A673 (cell line): ENCODE results near the gene OSBPL3. TPM values are rescaled to one million over a fixed set of nuclear protein-coding genes. Genes with fewer than 3 reads are reported as not detected.

Experiments used
- BruUV-seq: library from RNA; stranded (reverse); fragments of 400-500 nt; replicated peaks from 2 replicates; lab custom pipeline; 2021; lab: Mats Ljungman, UMichigan
- CTCF ChIA-PET: fragments of 300-600 bp; sonication (Branson Sonifier 250); formaldehyde crosslinking; loops from one replicate; lab custom pipeline; 2022; ENCODE audit warnings: antibody characterized with exemption; lab: Charles Lee
- POLR2A ChIA-PET: fragments of 300-600 bp; sonication (Branson Sonifier 250); formaldehyde crosslinking; loops from one replicate; lab custom pipeline; 2022; ENCODE audit warnings: antibody characterized with exemption; ENCODE audit not compliant: low non-redundant PET; lab: Charles Lee
- DNase-seq: peaks from one replicate; pipeline ENCODE4 v3.0.0-alpha.2; 2015; ENCODE audit warnings: low spot score
- H3K27ac ChIP-seq: fragments of 200-600 bp; sonication (generic); 2 replicates; pipeline ENCODE4 v1.5.1; 2016; ENCODE audit warnings: mixed run types, low read depth, mild to moderate bottlenecking, mixed read lengths, antibody characterized with exemption, low read length; ENCODE audit not compliant: poor library complexity, severe bottlenecking
- H3K27me3 ChIP-seq: fragments of 200-600 bp; sonication (generic); replicated peaks from 2 replicates; pipeline ENCODE4 v1.6.1; 2017; ENCODE audit warnings: mixed run types, low read depth, mild to moderate bottlenecking, mixed read lengths, antibody characterized with exemption, low read length; ENCODE audit not compliant: insufficient read depth, poor library complexity
- H3K36me3 ChIP-seq: fragments of 200-600 bp; sonication (generic); 2 replicates; pipeline ENCODE4 v1.6.1; 2016; ENCODE audit warnings: mixed run types, mild to moderate bottlenecking, mixed read lengths, antibody characterized with exemption, low read length; ENCODE audit not compliant: insufficient read depth, poor library complexity, severe bottlenecking
- H3K4me1 ChIP-seq: fragments of 200-600 bp; sonication (generic); 2 replicates; pipeline ENCODE4 v1.6.1; 2017; ENCODE audit warnings: mixed run types, mild to moderate bottlenecking, mixed read lengths, antibody characterized with exemption, low read length; ENCODE audit not compliant: insufficient read depth, poor library complexity, severe bottlenecking
- H3K4me3 ChIP-seq: fragments of 200-600 bp; sonication (generic); 2 replicates; pipeline ENCODE4 v1.5.1; 2016; ENCODE audit warnings: low read depth, mixed run types, mild to moderate bottlenecking, mixed read lengths, low read length; ENCODE audit not compliant: poor library complexity, severe bottlenecking
- H3K9me3 ChIP-seq: fragments of 200-600 bp; sonication (generic); 2 replicates; pipeline ENCODE4 v1.6.1; 2016; ENCODE audit warnings: mixed run types, low read depth, mild to moderate bottlenecking, mixed read lengths, antibody characterized with exemption, low read length; ENCODE audit not compliant: poor library complexity, severe bottlenecking
- EZH2 ChIP-seq: fragments of 200-600 bp; sonication (generic); IDR thresholded peaks from 2 replicates; pipeline ENCODE4 v1.6.1; 2017; ENCODE audit warnings: borderline replicate concordance, low read depth, mild to moderate bottlenecking, mixed read lengths, antibody characterized with exemption, low read length; ENCODE audit not compliant: poor library complexity, severe bottlenecking
- intact Hi-C: fragments of 100-400 bp; cut with micrococcal nuclease; formaldehyde crosslinking; loops from one replicate; pipeline ENCODE4 v1.10.0; 2022; ENCODE audit not compliant: unreplicated experiment
- total RNA-seq: library from RNA; stranded (reverse); gene quantifications from 2 replicates; pipeline ENCODE4 v1.2.3, GENCODE V29; 2021
- TF ChIP-seq, protein P1 (sequence below): fragments of 300-800, 200-600 bp; sonication (generic); conservative IDR thresholded peaks from 2 replicates; pipeline ENCODE4 v1.5.1; 2017; ENCODE audit warnings: low read depth, mild to moderate bottlenecking, antibody characterized with exemption, low read length, moderate library complexity, mixed read lengths

Gene OSBPL3
- total RNA-seq, 1 experiment from 2014 or later: 21.4 TPM

DNA sequence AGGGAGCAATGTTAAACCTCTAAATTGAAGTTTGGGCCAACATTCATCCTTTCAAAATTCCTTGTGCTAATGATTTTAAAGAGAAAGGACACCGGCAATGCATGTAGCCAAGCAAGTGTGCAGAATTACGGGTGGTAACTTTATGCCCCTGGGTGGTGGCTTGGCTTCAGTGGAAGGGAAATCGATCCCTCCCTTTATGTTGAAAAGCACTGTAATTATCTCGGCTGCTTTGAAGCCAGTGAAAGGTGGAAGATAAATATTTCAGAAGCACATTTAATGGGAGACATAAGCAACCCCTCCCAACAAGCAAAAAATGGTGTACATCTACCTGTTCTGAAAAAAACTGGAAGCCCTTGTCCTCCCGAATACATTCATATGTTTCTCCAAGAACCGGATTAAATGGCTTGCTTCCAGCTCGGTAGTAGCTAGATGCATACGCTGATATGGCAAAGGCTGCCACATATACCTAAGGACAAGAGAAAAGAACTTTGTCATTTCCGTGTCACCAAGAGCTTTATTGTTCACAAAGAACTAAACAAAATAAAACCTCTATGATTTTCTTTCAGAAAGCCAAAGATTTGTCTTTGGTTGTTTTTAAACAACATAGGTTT lies 149.4 kb downstream of the OSBPL3 start:
- CTCF ChIA-PET: no interaction called here
- BruUV-seq: no TSS peak
- H3K27ac ChIP-seq: no peak overlapping the region
- POLR2A ChIA-PET: no interaction called here
- H3K27me3 ChIP-seq: no peaks in the 10 kb centered on the region
- no peaks in the 10 kb centered on the region for H3K36me3 ChIP-seq
- H3K4me3 ChIP-seq: no peak overlapping the region
- DNase-seq: no peak
- intact Hi-C loops: no loop called here
- no peaks in the 10 kb centered on the region for H3K4me1 ChIP-seq
- TF ChIP-seq EZH2: no peak
- TF ChIP-seq, protein P1, sequence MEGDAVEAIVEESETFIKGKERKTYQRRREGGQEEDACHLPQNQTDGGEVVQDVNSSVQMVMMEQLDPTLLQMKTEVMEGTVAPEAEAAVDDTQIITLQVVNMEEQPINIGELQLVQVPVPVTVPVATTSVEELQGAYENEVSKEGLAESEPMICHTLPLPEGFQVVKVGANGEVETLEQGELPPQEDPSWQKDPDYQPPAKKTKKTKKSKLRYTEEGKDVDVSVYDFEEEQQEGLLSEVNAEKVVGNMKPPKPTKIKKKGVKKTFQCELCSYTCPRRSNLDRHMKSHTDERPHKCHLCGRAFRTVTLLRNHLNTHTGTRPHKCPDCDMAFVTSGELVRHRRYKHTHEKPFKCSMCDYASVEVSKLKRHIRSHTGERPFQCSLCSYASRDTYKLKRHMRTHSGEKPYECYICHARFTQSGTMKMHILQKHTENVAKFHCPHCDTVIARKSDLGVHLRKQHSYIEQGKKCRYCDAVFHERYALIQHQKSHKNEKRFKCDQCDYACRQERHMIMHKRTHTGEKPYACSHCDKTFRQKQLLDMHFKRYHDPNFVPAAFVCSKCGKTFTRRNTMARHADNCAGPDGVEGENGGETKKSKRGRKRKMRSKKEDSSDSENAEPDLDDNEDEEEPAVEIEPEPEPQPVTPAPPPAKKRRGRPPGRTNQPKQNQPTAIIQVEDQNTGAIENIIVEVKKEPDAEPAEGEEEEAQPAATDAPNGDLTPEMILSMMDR: no peak
- H3K9me3 ChIP-seq: no peaks in the 10 kb centered on the region

GRCh38 chr7:24829787-24830186 lies 150.2 kb downstream of the OSBPL3 start:
- no peak for TF ChIP-seq EZH2
- TF ChIP-seq, protein P1: no peak
- no TSS peak for BruUV-seq
- Histone ChIP-seq H3K36me3 (no peaks in the 10 kb centered on the region), H3K9me3 (no peaks in the 10 kb centered on the region), H3K4me1 (no peaks in the 10 kb centered on the region), H3K27ac (no peak overlapping the region), H3K4me3 (no peak overlapping the region), H3K27me3 (no peaks in the 10 kb centered on the region)
- POLR2A ChIA-PET: no interaction called here
- CTCF ChIA-PET: no interaction called here
- intact Hi-C loops: no loop called here
- no peak for DNase-seq

DNA sequence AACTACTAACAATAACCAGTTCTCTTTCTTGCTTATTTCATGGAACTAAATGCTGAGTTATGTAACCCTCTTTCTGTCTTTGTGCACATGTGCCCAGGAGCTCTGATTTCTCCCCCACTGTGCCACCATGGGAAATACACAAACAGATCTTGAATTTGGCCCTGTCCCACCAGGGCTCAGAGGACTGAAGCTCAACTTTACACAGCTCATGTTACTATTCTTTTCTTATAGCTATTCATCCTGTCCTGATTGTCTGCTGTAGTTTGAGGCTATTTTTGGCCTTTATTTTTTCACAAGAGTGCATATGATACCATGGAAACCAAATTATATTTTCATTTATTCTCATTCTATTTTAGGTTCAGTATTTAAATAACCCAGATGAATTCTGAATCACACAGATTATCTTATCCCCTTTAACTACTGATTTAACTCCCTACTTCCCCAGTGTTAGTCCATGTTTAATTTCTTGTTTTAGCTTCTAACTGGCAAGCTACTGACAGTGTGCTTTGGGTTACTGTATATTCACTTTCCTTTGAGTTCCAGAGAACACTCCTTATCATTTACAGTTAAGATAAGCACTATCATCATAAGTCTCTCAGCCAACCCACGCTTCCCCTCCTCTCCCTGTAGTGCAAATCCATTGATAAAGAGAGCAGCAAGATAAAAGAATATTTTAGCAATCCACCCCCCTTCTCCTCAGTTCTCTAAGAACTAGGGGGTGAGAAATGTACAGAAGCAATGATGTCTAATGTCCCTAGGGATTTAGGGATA lies 150.9 kb downstream of the OSBPL3 start:
- TF ChIP-seq, protein P1: no peak
- TF ChIP-seq EZH2: no peak
- BruUV-seq: no TSS peak
- H3K4me3 ChIP-seq: no peak overlapping the region
- ChIA-PET POLR2A (interaction anchor here (0.6 to 0.7 kb wide), 3 partner anchors 49 to 298 kb away, joined by 3 to 6 read pairs (median 4); no protein-coding TSS in a partner anchor), CTCF (no interaction called here)
- intact Hi-C loops: no loop called here
- H3K4me1 ChIP-seq: no peaks in the 10 kb centered on the region
- H3K36me3 ChIP-seq: no peaks in the 10 kb centered on the region
- H3K9me3 ChIP-seq: no peaks in the 10 kb centered on the region
- H3K27ac ChIP-seq: no peak overlapping the region
- no peaks in the 10 kb centered on the region for H3K27me3 ChIP-seq
- DNase-seq: peak; percentile 53
